Thoracic aorta (tissue), 2 donors: Measurements from ENCODE around the gene USP54. TPM values are rescaled to one million over a fixed set of nuclear protein-coding genes. Genes with fewer than 3 reads are reported as not detected.
"Not testable (repeated sequence)": the region's sequence is repeated elsewhere in the genome, so short reads cannot be mapped to it uniquely, and the experiment has no call there.

Source experiments
- ATAC-seq: fragments of 150-250 bp; one replicate; pipeline ENCODE4 v1.8.0; 2017; ENCODE audit warnings: low read depth; ENCODE audit not compliant: insufficient number of reproducible peaks, low FRiP score
- DNase-seq: peaks from one replicate; pipeline ENCODE4 v3.0.0-alpha.2; 2020; ENCODE audit warnings: low spot score
- H3K27ac ChIP-seq, 2 donors: fragments of 200-600 bp; sonication (generic); 1 replicate in 1 of 2; 2 replicates in 1 of 2; pipeline ENCODE4 v1.5.1; 2016; ENCODE audit warnings: mild to moderate bottlenecking in 2 of 2, moderate library complexity in 2 of 2
- H3K27me3 ChIP-seq: fragments of 200-600 bp; sonication (generic); replicated peaks from 2 replicates; pipeline ENCODE4 v1.6.0; 2016; ENCODE audit warnings: mild to moderate bottlenecking; ENCODE audit not compliant: insufficient read depth
- H3K36me3 ChIP-seq: fragments of 200-600 bp; sonication (generic); one replicate; pipeline ENCODE4 v1.5.1; 2016
- H3K4me1 ChIP-seq, 2 donors: fragments of 200-600 bp; sonication (generic); 1 replicate in 1 of 2; 2 replicates in 1 of 2; pipeline versions ENCODE4 v1.5.1 to v1.6.0; 2016; ENCODE audit warnings: low read depth in 2 of 2, mild to moderate bottlenecking in 1 of 2; ENCODE audit not compliant: control insufficient read depth in 1 of 2
- H3K4me3 ChIP-seq: fragments of 200-600 bp; sonication (generic); 2 replicates; pipeline ENCODE4 v1.5.1; 2016; ENCODE audit warnings: mild to moderate bottlenecking
- H3K9me3 ChIP-seq: fragments of 200-600 bp; sonication (generic); 2 replicates; pipeline ENCODE4 v1.5.1; 2016
- total RNA-seq, 2 donors: library from RNA; depleted of rRNA; stranded (reverse); fragments of >200 nt; gene quantifications; one replicate each; pipeline versions ENCODE4 v1.1.0 to v1.2.3, GENCODE V29; 2016
- TF ChIP-seq, protein P1 (sequence below): fragments of 200-600 bp; sonication (generic); IDR thresholded peaks from one replicate; pipeline ENCODE4 v1.5.1; 2019; ENCODE audit warnings: antibody characterized with exemption

The USP54 gene
- total RNA-seq, 2 donors from 2014 or later: 20.1 to 45.1 TPM

DNA sequence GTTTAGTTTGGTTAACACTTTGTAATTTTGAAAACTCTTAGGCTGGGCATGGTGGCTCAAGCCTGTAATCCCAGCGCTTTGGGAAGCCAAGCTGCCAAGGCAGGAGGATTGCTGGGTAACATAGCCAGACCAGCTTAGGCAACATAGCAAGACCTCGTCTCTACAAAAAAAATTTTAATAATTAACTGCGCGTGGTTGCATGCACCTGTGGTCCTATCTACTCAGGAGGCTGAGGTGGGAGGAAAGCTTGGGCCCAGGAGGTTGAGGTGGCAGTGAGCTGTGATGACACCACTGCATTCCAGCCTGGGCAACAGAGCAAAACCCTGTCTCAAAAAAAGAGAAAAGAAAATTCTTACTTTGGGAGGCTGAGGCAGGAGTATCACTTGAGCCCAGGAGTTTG, 31.9 kb upstream of the USP54 start:
- no peaks in the 10 kb centered on the region for H3K27me3 ChIP-seq
- DNase-seq: no peak
- H3K4me3 ChIP-seq: no peak overlapping the region
- H3K4me1 ChIP-seq: peaks cover 3 to 15% of the 10 kb centered on the region in 2 donors
- TF ChIP-seq, protein P1, sequence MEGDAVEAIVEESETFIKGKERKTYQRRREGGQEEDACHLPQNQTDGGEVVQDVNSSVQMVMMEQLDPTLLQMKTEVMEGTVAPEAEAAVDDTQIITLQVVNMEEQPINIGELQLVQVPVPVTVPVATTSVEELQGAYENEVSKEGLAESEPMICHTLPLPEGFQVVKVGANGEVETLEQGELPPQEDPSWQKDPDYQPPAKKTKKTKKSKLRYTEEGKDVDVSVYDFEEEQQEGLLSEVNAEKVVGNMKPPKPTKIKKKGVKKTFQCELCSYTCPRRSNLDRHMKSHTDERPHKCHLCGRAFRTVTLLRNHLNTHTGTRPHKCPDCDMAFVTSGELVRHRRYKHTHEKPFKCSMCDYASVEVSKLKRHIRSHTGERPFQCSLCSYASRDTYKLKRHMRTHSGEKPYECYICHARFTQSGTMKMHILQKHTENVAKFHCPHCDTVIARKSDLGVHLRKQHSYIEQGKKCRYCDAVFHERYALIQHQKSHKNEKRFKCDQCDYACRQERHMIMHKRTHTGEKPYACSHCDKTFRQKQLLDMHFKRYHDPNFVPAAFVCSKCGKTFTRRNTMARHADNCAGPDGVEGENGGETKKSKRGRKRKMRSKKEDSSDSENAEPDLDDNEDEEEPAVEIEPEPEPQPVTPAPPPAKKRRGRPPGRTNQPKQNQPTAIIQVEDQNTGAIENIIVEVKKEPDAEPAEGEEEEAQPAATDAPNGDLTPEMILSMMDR: no peak
- no peak overlapping the region for H3K27ac ChIP-seq
- no peak for ATAC-seq
- H3K36me3 ChIP-seq: no peaks in the 10 kb centered on the region
- H3K9me3 ChIP-seq: no peaks in the 10 kb centered on the region

DNA sequence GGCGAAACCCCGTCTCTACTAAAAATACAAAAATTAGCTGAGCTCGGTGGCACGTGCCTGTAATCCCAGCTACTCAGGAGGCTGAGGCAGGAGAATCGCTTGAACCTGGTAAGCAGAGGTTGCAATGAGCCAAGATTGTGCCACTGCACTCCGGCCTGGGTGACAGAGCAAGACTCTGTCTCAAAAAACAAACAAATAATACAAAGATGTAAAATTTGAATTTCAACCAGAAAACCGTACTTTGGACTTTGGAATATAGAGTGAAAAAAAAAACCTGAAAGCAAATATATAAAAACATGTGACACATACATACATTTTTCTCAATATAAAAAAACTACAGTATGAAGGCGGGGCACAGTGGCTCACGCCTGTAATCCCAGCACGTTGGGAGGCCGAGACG, 29.8 kb upstream of the USP54 start:
- DNase-seq: not testable (repeated sequence)

GRCh38 chr10:73617143-73617542, 26.0 kb upstream of the USP54 start:
- H3K36me3 ChIP-seq, ATAC-seq, H3K4me3 ChIP-seq, H3K4me1 ChIP-seq, H3K9me3 ChIP-seq, DNase-seq, H3K27me3 ChIP-seq, H3K27ac ChIP-seq: not testable (repeated sequence)

More for the DNA sequence above, 29.8 kb upstream of the USP54 start:
- not testable (repeated sequence) for H3K36me3 ChIP-seq, H3K27me3 ChIP-seq, H3K4me1 ChIP-seq, H3K9me3 ChIP-seq, H3K4me3 ChIP-seq, H3K27ac ChIP-seq, ATAC-seq

DNA sequence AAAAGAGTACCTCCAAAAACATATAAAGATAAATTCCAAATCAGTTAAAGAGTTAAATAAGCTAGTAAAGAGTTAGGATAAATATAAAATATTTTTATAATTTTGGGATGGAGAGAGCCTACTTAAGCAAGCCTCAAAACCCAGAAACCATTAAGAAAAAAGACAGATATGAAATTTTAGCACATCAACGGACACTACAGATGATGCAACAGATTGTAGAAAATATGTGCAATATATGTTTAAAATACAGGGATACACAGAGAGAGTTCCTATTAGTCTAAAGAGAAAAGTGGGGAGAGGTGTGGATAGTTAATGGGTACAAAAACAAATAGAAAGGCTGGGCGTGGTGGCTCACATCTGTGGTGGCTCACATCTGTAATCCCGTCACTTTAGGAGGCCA, 23.6 kb upstream of the USP54 start:
- ATAC-seq: no peak

GRCh38 chr10:73609116-73609515, 18.0 kb upstream of the USP54 start:
- TF ChIP-seq, protein P1: no peak
- ATAC-seq: no peak

More for the DNA sequence above, 23.6 kb upstream of the USP54 start:
- TF ChIP-seq, protein P1: no peak
- no peak for DNase-seq
- Histone ChIP-seq H3K4me1 (no peaks in the 10 kb centered on the region), H3K36me3 (no peaks in the 10 kb centered on the region), H3K9me3 (no peaks in the 10 kb centered on the region), H3K27me3 (no peaks in the 10 kb centered on the region), H3K27ac (no peak overlapping the region), H3K4me3 (no peak overlapping the region)

GRCh38 chr10:73601486-73601921, 10.4 kb upstream of the USP54 start:
- no peak overlapping the region for H3K4me3 ChIP-seq
- H3K27ac ChIP-seq: no peak overlapping the region
- no peaks in the 10 kb centered on the region for H3K36me3 ChIP-seq
- no peaks in the 10 kb centered on the region for H3K4me1 ChIP-seq
- ATAC-seq: no peak
- H3K9me3 ChIP-seq: no peaks in the 10 kb centered on the region
- TF ChIP-seq, protein P1: no peak
- no peaks in the 10 kb centered on the region for H3K27me3 ChIP-seq
- DNase-seq: no peak

More at GRCh38 chr10:73609116-73609515, 18.0 kb upstream of the USP54 start:
- no peak overlapping the region for H3K27ac ChIP-seq
- no peaks in the 10 kb centered on the region for H3K36me3 ChIP-seq
- no peak for DNase-seq
- no peaks in the 10 kb centered on the region for H3K4me1 ChIP-seq
- H3K4me3 ChIP-seq: no peak overlapping the region
- H3K27me3 ChIP-seq: no peaks in the 10 kb centered on the region
- H3K9me3 ChIP-seq: no peaks in the 10 kb centered on the region
